NCI-H82 treated with DMSO at 0.1 percent for 48 hours (cell line): ENCODE data around the gene FAM237B.

Source experiments
- DNase-seq: peaks from one replicate; lab custom pipeline; 2025; ENCODE audit not compliant: unreplicated experiment; lab: John Stamatoyannopoulos, UW

The FAM237B gene

GRCh38 chr7:90298145-90299038 lies 22.7 kb downstream of the FAM237B start:
- peak; percentile 11 for DNase-seq

GRCh38 chr7:90290244-90291113 lies 30.6 kb downstream of the FAM237B start:
- DNase-seq: no peak

GRCh38 chr7:90288154-90288553 lies 33.0 kb downstream of the FAM237B start:
- DNase-seq: no peak

- DNase-seq: no peak
Observed at GRCh38 chr7:90276033-90276728, 44.9 kb downstream of the FAM237B start.

GRCh38 chr7:90274161-90274560 lies 46.9 kb downstream of the FAM237B start:
- DNase-seq: no peak

- DNase-seq: no peak
Observed at GRCh38 chr7:90272242-90272641, 48.9 kb downstream of the FAM237B start.

GRCh38 chr7:90271753-90272152 lies 49.4 kb downstream of the FAM237B start:
- DNase-seq: no peak

GRCh38 chr7:90270431-90271178 lies 50.5 kb downstream of the FAM237B start:
- no peak for DNase-seq

- DNase-seq: no peak
Observed at GRCh38 chr7:90269163-90269562, 51.9 kb downstream of the FAM237B start.

GRCh38 chr7:90267263-90267858 lies 53.7 kb downstream of the FAM237B start:
- DNase-seq: no peak

GRCh38 chr7:90266808-90267207 lies 54.3 kb downstream of the FAM237B start:
- DNase-seq: no peak
